ENCODE data around the gene TMBIM1. TPM values are rescaled to one million over a fixed set of nuclear protein-coding genes. Genes with fewer than 3 reads are reported as not detected.
A peak's percentile ranks its signal among the peaks of the same experiment; 100 is the strongest.

Gene TMBIM1
- total and polyA plus RNA-seq, 9 of the 15 experiments (the other 6 are each of a cell fraction or from before 2014, with no cell fraction given) = 14.2 to 105 (median 47.0) TPM

DNA sequence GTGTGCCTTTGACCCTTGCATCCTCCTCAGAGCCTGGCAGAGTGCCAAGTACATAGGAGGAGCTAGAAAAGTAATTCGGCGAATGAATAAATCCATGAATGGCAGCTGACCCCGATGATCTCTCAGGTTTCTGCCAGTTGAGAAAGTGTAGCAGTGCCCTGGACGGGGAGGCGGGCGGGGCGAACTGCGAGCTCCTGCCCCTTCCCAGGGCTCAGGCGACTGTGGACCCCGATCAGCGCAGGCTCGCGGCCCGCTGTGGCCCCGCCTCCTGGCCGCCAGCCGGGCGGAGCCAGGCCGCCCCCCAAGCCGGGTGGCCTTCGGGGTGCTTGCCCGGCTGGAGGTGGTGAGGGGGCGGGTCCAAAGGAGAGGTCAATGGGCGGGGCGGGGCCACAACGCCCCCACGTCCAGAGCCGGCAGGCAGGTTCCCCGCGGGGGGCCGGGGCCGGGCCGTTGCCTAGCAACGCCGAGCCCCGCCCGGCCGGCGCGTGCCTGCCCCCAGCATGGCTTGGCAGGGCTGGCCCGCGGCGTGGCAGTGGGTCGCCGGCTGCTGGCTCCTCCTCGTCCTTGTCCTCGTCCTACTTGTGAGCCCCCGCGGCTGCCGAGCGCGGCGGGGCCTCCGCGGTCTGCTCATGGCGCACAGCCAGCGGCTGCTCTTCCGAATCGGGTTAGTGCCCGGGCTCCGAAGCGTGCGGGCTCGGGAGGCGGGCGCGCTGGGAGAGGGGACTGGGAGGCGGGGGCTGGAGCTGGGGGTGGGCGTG lies 30.6 kb upstream of the TMBIM1 start (continued):
- TF ChIP-seq, protein P1, sequence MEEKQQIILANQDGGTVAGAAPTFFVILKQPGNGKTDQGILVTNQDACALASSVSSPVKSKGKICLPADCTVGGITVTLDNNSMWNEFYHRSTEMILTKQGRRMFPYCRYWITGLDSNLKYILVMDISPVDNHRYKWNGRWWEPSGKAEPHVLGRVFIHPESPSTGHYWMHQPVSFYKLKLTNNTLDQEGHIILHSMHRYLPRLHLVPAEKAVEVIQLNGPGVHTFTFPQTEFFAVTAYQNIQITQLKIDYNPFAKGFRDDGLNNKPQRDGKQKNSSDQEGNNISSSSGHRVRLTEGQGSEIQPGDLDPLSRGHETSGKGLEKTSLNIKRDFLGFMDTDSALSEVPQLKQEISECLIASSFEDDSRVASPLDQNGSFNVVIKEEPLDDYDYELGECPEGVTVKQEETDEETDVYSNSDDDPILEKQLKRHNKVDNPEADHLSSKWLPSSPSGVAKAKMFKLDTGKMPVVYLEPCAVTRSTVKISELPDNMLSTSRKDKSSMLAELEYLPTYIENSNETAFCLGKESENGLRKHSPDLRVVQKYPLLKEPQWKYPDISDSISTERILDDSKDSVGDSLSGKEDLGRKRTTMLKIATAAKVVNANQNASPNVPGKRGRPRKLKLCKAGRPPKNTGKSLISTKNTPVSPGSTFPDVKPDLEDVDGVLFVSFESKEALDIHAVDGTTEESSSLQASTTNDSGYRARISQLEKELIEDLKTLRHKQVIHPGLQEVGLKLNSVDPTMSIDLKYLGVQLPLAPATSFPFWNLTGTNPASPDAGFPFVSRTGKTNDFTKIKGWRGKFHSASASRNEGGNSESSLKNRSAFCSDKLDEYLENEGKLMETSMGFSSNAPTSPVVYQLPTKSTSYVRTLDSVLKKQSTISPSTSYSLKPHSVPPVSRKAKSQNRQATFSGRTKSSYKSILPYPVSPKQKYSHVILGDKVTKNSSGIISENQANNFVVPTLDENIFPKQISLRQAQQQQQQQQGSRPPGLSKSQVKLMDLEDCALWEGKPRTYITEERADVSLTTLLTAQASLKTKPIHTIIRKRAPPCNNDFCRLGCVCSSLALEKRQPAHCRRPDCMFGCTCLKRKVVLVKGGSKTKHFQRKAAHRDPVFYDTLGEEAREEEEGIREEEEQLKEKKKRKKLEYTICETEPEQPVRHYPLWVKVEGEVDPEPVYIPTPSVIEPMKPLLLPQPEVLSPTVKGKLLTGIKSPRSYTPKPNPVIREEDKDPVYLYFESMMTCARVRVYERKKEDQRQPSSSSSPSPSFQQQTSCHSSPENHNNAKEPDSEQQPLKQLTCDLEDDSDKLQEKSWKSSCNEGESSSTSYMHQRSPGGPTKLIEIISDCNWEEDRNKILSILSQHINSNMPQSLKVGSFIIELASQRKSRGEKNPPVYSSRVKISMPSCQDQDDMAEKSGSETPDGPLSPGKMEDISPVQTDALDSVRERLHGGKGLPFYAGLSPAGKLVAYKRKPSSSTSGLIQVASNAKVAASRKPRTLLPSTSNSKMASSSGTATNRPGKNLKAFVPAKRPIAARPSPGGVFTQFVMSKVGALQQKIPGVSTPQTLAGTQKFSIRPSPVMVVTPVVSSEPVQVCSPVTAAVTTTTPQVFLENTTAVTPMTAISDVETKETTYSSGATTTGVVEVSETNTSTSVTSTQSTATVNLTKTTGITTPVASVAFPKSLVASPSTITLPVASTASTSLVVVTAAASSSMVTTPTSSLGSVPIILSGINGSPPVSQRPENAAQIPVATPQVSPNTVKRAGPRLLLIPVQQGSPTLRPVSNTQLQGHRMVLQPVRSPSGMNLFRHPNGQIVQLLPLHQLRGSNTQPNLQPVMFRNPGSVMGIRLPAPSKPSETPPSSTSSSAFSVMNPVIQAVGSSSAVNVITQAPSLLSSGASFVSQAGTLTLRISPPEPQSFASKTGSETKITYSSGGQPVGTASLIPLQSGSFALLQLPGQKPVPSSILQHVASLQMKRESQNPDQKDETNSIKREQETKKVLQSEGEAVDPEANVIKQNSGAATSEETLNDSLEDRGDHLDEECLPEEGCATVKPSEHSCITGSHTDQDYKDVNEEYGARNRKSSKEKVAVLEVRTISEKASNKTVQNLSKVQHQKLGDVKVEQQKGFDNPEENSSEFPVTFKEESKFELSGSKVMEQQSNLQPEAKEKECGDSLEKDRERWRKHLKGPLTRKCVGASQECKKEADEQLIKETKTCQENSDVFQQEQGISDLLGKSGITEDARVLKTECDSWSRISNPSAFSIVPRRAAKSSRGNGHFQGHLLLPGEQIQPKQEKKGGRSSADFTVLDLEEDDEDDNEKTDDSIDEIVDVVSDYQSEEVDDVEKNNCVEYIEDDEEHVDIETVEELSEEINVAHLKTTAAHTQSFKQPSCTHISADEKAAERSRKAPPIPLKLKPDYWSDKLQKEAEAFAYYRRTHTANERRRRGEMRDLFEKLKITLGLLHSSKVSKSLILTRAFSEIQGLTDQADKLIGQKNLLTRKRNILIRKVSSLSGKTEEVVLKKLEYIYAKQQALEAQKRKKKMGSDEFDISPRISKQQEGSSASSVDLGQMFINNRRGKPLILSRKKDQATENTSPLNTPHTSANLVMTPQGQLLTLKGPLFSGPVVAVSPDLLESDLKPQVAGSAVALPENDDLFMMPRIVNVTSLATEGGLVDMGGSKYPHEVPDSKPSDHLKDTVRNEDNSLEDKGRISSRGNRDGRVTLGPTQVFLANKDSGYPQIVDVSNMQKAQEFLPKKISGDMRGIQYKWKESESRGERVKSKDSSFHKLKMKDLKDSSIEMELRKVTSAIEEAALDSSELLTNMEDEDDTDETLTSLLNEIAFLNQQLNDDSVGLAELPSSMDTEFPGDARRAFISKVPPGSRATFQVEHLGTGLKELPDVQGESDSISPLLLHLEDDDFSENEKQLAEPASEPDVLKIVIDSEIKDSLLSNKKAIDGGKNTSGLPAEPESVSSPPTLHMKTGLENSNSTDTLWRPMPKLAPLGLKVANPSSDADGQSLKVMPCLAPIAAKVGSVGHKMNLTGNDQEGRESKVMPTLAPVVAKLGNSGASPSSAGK (IDR thresholded peaks at IDR 0.05) = no peak
- TF ChIP-seq HMGN3 (IDR thresholded peaks at IDR 0.05; ENCODE audit: borderline replicate concordance, extremely low read depth, insufficient read length, low read depth, low read length) = peak; percentile 64
- TF ChIP-seq, protein P2, sequence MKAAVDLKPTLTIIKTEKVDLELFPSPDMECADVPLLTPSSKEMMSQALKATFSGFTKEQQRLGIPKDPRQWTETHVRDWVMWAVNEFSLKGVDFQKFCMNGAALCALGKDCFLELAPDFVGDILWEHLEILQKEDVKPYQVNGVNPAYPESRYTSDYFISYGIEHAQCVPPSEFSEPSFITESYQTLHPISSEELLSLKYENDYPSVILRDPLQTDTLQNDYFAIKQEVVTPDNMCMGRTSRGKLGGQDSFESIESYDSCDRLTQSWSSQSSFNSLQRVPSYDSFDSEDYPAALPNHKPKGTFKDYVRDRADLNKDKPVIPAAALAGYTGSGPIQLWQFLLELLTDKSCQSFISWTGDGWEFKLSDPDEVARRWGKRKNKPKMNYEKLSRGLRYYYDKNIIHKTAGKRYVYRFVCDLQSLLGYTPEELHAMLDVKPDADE (conservative IDR thresholded peaks at IDR 0.05; ENCODE audit: control insufficient read depth, low read depth, low read length) = no peak; the same call in 1 of the 2 replicates
- TF ChIP-seq SNRNP70 (optimal IDR thresholded peaks at IDR 0.05; ENCODE audit: low read depth, low read length) = no peak
- TF ChIP-seq ZFX (CRISPR knock-in tag; IDR thresholded peaks at IDR 0.05) = peak; percentile 48
- peak; percentile 3; the same call in 1 of the 2 replicates for TF ChIP-seq CEBPB (tag; IDR thresholded peaks at IDR 0.05)
- TF ChIP-seq ILK (tag; IDR thresholded peaks at IDR 0.05; ENCODE audit: borderline replicate concordance, low read depth) = no peak
- TF ChIP-seq SRSF9 (IDR thresholded peaks at IDR 0.05; ENCODE audit: borderline replicate concordance, low read depth, low read length) = no peak
- TF ChIP-seq SMARCC2 (IDR thresholded peaks at IDR 0.05; ENCODE audit: low read depth) = no peak
- 0 out of 2 replicates have a peak, but pooled peaks have one; percentile 4 for TF ChIP-seq JUND (IDR thresholded peaks at IDR 0.05; ENCODE audit: borderline replicate concordance, low read depth, low read length)
- TF ChIP-seq JUND (tag; IDR thresholded peaks at IDR 0.05; ENCODE audit: borderline replicate concordance, low read depth, low read length) = no peak
- TF ChIP-seq ZFP36 (IDR thresholded peaks at IDR 0.05; ENCODE audit: low read depth, low read length, partially characterized antibody) = no peak
- TF ChIP-seq, protein P3, sequence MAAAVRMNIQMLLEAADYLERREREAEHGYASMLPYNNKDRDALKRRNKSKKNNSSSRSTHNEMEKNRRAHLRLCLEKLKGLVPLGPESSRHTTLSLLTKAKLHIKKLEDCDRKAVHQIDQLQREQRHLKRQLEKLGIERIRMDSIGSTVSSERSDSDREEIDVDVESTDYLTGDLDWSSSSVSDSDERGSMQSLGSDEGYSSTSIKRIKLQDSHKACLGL (CRISPR knock-in tag; IDR thresholded peaks at IDR 0.05; ENCODE audit: borderline replicate concordance, poor library complexity, severe bottlenecking) = no peak
